Breast epithelium (tissue), 4 donors: ENCODE data around the gene PHKA2. TPM values are rescaled to one million over a fixed set of nuclear protein-coding genes. Genes with fewer than 3 reads are reported as not detected.

ENCODE experiments used
- DNase-seq, 2 donors: peaks; one replicate each; pipeline ENCODE4 v3.0.0-alpha.2; 2019; ENCODE audit warnings: low spot score in 2 of 2
- H3K27ac ChIP-seq, 2 donors: fragments of 200-600 bp; sonication (generic) in 1 of 2; one replicate each; pipeline ENCODE4 v1.5.1; 2016 to 2019; ENCODE audit warnings: mild to moderate bottlenecking in 1 of 2
- H3K27me3 ChIP-seq, 2 donors: fragments of 200-600 bp; sonication (generic) in 1 of 2; one replicate each; pipeline versions ENCODE4 v1.5.1 to v1.6.0; 2017 to 2019; ENCODE audit warnings: control low read depth in 1 of 2, mild to moderate bottlenecking in 1 of 2
- H3K36me3 ChIP-seq: fragments of 200-600 bp; one replicate; pipeline ENCODE4 v1.5.1; 2019
- H3K4me1 ChIP-seq, 2 donors: fragments of 200-600 bp; sonication (generic); one replicate each; pipeline ENCODE4 v1.5.1; 2016 to 2019; ENCODE audit warnings: control low read depth in 1 of 2
- H3K4me3 ChIP-seq, 3 donors: fragments of 200-600 bp; sonication (generic); 1 replicate in 2 of 3; 2 replicates in 1 of 3; pipeline ENCODE4 v1.5.1; 2016 to 2019; ENCODE audit warnings: mild to moderate bottlenecking in 3 of 3, moderate library complexity in 2 of 3
- H3K9me3 ChIP-seq, 2 donors: fragments of 200-600 bp; sonication (generic) in 1 of 2; one replicate each; pipeline ENCODE4 v1.5.1; 2016 to 2019; ENCODE audit warnings: control low read depth in 1 of 2
- CTCF ChIP-seq, 3 donors: fragments of 450-650 bp; IDR thresholded peaks; one replicate each; pipeline ENCODE4 v1.5.1; 2016 to 2017; ENCODE audit warnings: antibody characterized with exemption in 3 of 3, mild to moderate bottlenecking in 3 of 3, moderate library complexity in 3 of 3
- POLR2A ChIP-seq: fragments of 450-650 bp; IDR thresholded peaks from one replicate; pipeline ENCODE4 v1.6.1; 2016; ENCODE audit warnings: antibody characterized with exemption, mild to moderate bottlenecking, moderate library complexity
- POLR2AphosphoS5 ChIP-seq, 3 donors: sonication (generic); formaldehyde crosslinking; IDR thresholded peaks; one replicate each; pipeline ENCODE4 v1.6.1; 2017; ENCODE audit warnings: antibody characterized with exemption in 3 of 3
- intact Hi-C: fragments of 100-400 bp; cut with DNase I; formaldehyde crosslinking; loops from one replicate; pipeline ENCODE4 v1.15.1; 2023; ENCODE audit warnings: low total_unique reads
- total RNA-seq, 3 donors: library from RNA; depleted of rRNA; stranded (reverse); fragments of >200 nt; gene quantifications; one replicate each; pipeline ENCODE4 v1.1.0, GENCODE V29; 2016

The PHKA2 gene
- total RNA-seq, 3 donors from 2014 or later = 22.7 to 27.1 (median 25.6) TPM

GRCh38 chrX:18891548-18891945 is 92.4 kb downstream of the PHKA2 start:
- peaks cover 0 to 37% of the 10 kb centered on the region in 2 donors for H3K27me3 ChIP-seq
- no peak for TF ChIP-seq POLR2A
- TF ChIP-seq CTCF (IDR thresholded peaks at IDR 0.05) = no peak
- no peak for TF ChIP-seq POLR2AphosphoS5 (IDR thresholded peaks at IDR 0.05)
- peaks cover 0 to 5% of the 10 kb centered on the region in 2 donors for H3K4me1 ChIP-seq
- H3K36me3 ChIP-seq = no peaks in the 10 kb centered on the region
- no peaks in the 10 kb centered on the region for H3K9me3 ChIP-seq
- H3K27ac ChIP-seq = no peak overlapping the region
- no peak for DNase-seq
- intact Hi-C loops = no loop called here
- no peak overlapping the region for H3K4me3 ChIP-seq

GRCh38 chrX:18890724-18891547 is 93.0 kb downstream of the PHKA2 start:
- H3K36me3 ChIP-seq = no peaks in the 10 kb centered on the region
- no peaks in the 10 kb centered on the region for H3K9me3 ChIP-seq
- peaks cover 0 to 37% of the 10 kb centered on the region in 2 donors for H3K27me3 ChIP-seq
- H3K4me1 ChIP-seq = peaks cover 0 to 5% of the 10 kb centered on the region in 2 donors
- no peak overlapping the region for H3K4me3 ChIP-seq
- intact Hi-C loops = no loop called here
- peak overlapping the region in 1 of 2 donors; percentile 19 for H3K27ac ChIP-seq
- TF ChIP-seq CTCF (IDR thresholded peaks at IDR 0.05) (no peak), POLR2AphosphoS5 (IDR thresholded peaks at IDR 0.05) (no peak), POLR2A (no peak)
- DNase-seq = no peak

GRCh38 chrX:18890049-18890381 is 93.9 kb downstream of the PHKA2 start:
- no peak overlapping the region for H3K4me3 ChIP-seq
- H3K27me3 ChIP-seq = peaks cover 0 to 42% of the 10 kb centered on the region in 2 donors
- H3K36me3 ChIP-seq = no peaks in the 10 kb centered on the region
- intact Hi-C loops = no loop called here
- H3K27ac ChIP-seq = no peak overlapping the region
- TF ChIP-seq POLR2A (no peak), POLR2AphosphoS5 (IDR thresholded peaks at IDR 0.05) (no peak), CTCF (IDR thresholded peaks at IDR 0.05) (no peak)
- no peak for DNase-seq
- H3K9me3 ChIP-seq = no peaks in the 10 kb centered on the region
- peaks cover 0 to 5% of the 10 kb centered on the region in 2 donors for H3K4me1 ChIP-seq

- DNase-seq = no peak
- Histone ChIP-seq H3K4me1 (peaks cover 0 to 5% of the 10 kb centered on the region in 2 donors), H3K4me3 (no peak overlapping the region), H3K36me3 (no peaks in the 10 kb centered on the region), H3K9me3 (no peaks in the 10 kb centered on the region), H3K27me3 (peaks cover 0 to 42% of the 10 kb centered on the region in 2 donors), H3K27ac (no peak overlapping the region)
- intact Hi-C loops = no loop called here
- no peak for TF ChIP-seq POLR2A
- TF ChIP-seq POLR2AphosphoS5 (IDR thresholded peaks at IDR 0.05) = no peak
- no peak for TF ChIP-seq CTCF (IDR thresholded peaks at IDR 0.05)
These were observed 94.4 kb downstream of the PHKA2 start for GRCh38 chrX:18889346-18890048.

- Histone ChIP-seq H3K36me3 (no peaks in the 10 kb centered on the region), H3K4me3 (no peak overlapping the region), H3K4me1 (peaks cover 0 to 5% of the 10 kb centered on the region in 2 donors), H3K27ac (peak overlapping the region in 1 of 2 donors; percentile 43), H3K27me3 (peaks cover 0 to 49% of the 10 kb centered on the region in 2 donors), H3K9me3 (no peaks in the 10 kb centered on the region)
- intact Hi-C loops = no loop called here
- DNase-seq = no peak
- TF ChIP-seq POLR2A (no peak), CTCF (IDR thresholded peaks at IDR 0.05) (no peak), POLR2AphosphoS5 (IDR thresholded peaks at IDR 0.05) (no peak)
These were observed 95.6 kb downstream of the PHKA2 start for GRCh38 chrX:18888281-18888680.
